ENCODE measurements around the gene GPR142. TPM values are rescaled to one million over a fixed set of nuclear protein-coding genes. Genes with fewer than 3 reads are reported as not detected.

Gene GPR142
- total RNA-seq, 1 experiment from 2014 or later: not detected

DNA sequence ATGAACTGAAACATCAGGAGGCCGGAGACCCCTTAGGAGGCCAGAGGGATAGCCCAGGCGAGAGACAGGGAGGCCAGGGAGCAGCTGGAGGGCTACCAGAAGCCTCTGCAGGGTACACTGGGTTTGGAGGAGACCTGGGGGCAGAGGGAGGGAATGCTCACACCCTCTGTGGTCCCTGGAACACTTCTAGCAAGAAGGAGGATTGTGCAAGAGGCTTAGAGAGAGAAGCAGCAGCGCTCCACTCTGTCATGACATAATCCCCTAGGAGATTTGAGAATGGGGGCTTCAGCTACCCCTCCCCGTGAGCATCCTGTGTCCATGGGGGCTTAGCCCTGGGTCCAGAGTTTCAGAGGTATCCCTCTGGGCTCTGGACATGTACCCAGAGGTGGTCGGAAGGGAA is 15.8 kb downstream of the GPR142 start:
- ChIA-PET CTCF (no interaction called here), POLR2A (no interaction called here)
- Mint-ChIP-seq H3K36me3 (no peaks in the 10 kb centered on the region), H3K27me3 (ENCODE audit: low read depth) (peaks cover 7% of the 10 kb centered on the region), H3K27ac (no peak overlapping the region), H3K4me3 (no peak overlapping the region), H3K4me1 (peaks cover 30% of the 10 kb centered on the region), H3K9me3 (no peaks in the 10 kb centered on the region)
- TF ChIP-seq FOXJ3 (CRISPR knock-in tag; IDR thresholded peaks at IDR 0.05; ENCODE audit: borderline replicate concordance) (no peak), E2F1 (CRISPR knock-in tag; IDR thresholded peaks at IDR 0.05) (no peak), KAT7 (CRISPR knock-in tag; IDR thresholded peaks at IDR 0.05; ENCODE audit: borderline replicate concordance) (no peak), MLX (CRISPR knock-in tag; IDR thresholded peaks at IDR 0.05) (no peak), NR3C1 (CRISPR knock-in tag; conservative IDR thresholded peaks at IDR 0.05; ENCODE audit: low read depth) (no peak), AFF4 (CRISPR knock-in tag; IDR thresholded peaks at IDR 0.05; ENCODE audit: borderline replicate concordance) (no peak), ZNF138 (CRISPR knock-in tag; conservative IDR thresholded peaks at IDR 0.05) (no peak), EMX1 (CRISPR knock-in tag; IDR thresholded peaks at IDR 0.05) (no peak)
- no peak for DNase-seq (ENCODE audit: low spot score)
- ATAC-seq: no peak

GRCh38 chr17:74385201-74385600 is 17.9 kb downstream of the GPR142 start:
- H3K27me3 Mint-ChIP-seq (ENCODE audit: low read depth): peaks cover 7% of the 10 kb centered on the region
- DNase-seq (ENCODE audit: low spot score) (no peak), ATAC-seq (no peak)
- H3K27ac Mint-ChIP-seq: no peak overlapping the region
- H3K4me1 Mint-ChIP-seq: peaks cover 33% of the 10 kb centered on the region
- CTCF ChIA-PET: interaction anchor here (0.7 to 1.3 kb wide), 2 partner anchors 17 to 770 kb away, joined by 3 to 7 read pairs; no protein-coding TSS in a partner anchor
- no peaks in the 10 kb centered on the region for H3K9me3 Mint-ChIP-seq
- POLR2A ChIA-PET: no interaction called here
- TF ChIP-seq, protein P1, sequence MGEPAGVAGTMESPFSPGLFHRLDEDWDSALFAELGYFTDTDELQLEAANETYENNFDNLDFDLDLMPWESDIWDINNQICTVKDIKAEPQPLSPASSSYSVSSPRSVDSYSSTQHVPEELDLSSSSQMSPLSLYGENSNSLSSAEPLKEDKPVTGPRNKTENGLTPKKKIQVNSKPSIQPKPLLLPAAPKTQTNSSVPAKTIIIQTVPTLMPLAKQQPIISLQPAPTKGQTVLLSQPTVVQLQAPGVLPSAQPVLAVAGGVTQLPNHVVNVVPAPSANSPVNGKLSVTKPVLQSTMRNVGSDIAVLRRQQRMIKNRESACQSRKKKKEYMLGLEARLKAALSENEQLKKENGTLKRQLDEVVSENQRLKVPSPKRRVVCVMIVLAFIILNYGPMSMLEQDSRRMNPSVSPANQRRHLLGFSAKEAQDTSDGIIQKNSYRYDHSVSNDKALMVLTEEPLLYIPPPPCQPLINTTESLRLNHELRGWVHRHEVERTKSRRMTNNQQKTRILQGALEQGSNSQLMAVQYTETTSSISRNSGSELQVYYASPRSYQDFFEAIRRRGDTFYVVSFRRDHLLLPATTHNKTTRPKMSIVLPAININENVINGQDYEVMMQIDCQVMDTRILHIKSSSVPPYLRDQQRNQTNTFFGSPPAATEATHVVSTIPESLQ (CRISPR knock-in tag; IDR thresholded peaks at IDR 0.05): no peak
- TF ChIP-seq E2F5 (CRISPR knock-in tag; IDR thresholded peaks at IDR 0.05) (no peak), MYBL2 (CRISPR knock-in tag; IDR thresholded peaks at IDR 0.05) (no peak), MXD4 (CRISPR knock-in tag; IDR thresholded peaks at IDR 0.05; ENCODE audit: borderline replicate concordance) (no peak), TCF7 (CRISPR knock-in tag; IDR thresholded peaks at IDR 0.05; ENCODE audit: low read depth) (no peak)
- TF ChIP-seq, protein P2, sequence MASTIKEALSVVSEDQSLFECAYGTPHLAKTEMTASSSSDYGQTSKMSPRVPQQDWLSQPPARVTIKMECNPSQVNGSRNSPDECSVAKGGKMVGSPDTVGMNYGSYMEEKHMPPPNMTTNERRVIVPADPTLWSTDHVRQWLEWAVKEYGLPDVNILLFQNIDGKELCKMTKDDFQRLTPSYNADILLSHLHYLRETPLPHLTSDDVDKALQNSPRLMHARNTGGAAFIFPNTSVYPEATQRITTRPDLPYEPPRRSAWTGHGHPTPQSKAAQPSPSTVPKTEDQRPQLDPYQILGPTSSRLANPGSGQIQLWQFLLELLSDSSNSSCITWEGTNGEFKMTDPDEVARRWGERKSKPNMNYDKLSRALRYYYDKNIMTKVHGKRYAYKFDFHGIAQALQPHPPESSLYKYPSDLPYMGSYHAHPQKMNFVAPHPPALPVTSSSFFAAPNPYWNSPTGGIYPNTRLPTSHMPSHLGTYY (CRISPR knock-in tag; IDR thresholded peaks at IDR 0.05): no peak
- TF ChIP-seq, protein P3, sequence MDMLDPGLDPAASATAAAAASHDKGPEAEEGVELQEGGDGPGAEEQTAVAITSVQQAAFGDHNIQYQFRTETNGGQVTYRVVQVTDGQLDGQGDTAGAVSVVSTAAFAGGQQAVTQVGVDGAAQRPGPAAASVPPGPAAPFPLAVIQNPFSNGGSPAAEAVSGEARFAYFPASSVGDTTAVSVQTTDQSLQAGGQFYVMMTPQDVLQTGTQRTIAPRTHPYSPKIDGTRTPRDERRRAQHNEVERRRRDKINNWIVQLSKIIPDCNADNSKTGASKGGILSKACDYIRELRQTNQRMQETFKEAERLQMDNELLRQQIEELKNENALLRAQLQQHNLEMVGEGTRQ (CRISPR knock-in tag; IDR thresholded peaks at IDR 0.05): no peak
- no peak overlapping the region for H3K4me3 Mint-ChIP-seq
- H3K36me3 Mint-ChIP-seq: no peaks in the 10 kb centered on the region
